Common myeloid progenitor, CD34-positive (primary cell): ENCODE measurements around the gene ARHGAP4.

Source experiments
- CTCF ChIA-PET: fragments of 350-600 bp; sonication (Branson Sonifier 250); formaldehyde crosslinking; loops from one replicate; lab custom pipeline; 2021; ENCODE audit warnings: antibody characterized with exemption; lab: Charles Lee
- POLR2A ChIA-PET: fragments of 350-600 bp; sonication (Branson Sonifier 250); formaldehyde crosslinking; loops from one replicate; lab custom pipeline; 2021; ENCODE audit warnings: antibody characterized with exemption; lab: Charles Lee
- DNase-seq, 3 donors: peaks; one replicate each; pipeline versions ENCODE4 v3.0.0 to v3.0.0-alpha.2; 2013
- H3K27ac ChIP-seq, 2 experiments: 1 replicate in 1 of 2; 2 replicates in 1 of 2; pipeline ENCODE4 v1.7.0; 2013; ENCODE audit warnings: inconsistent platforms in 2 of 2, low read length in 2 of 2, mild to moderate bottlenecking in 2 of 2, low read depth in 1 of 2, moderate library complexity in 1 of 2; ENCODE audit not compliant: severe bottlenecking in 2 of 2, insufficient read depth in 1 of 2, poor library complexity in 1 of 2
- H3K27me3 ChIP-seq, 5 experiments: replicated peaks in 2 of 5; 1 replicate in 3 of 5; 2 replicates in 2 of 5; pipeline versions ENCODE4 v1.6.1 to v1.7.0; 2013; ENCODE audit warnings: low read length in 4 of 5, mild to moderate bottlenecking in 2 of 5, moderate library complexity in 2 of 5, inconsistent platforms in 1 of 5; ENCODE audit not compliant: insufficient read depth in 5 of 5, control insufficient read depth in 4 of 5
- H3K36me3 ChIP-seq, 4 experiments: 1 replicate in 2 of 4; 2 replicates in 2 of 4; pipeline versions ENCODE4 v1.6.1 to v1.7.0; 2013; ENCODE audit warnings: low read length in 3 of 4, control low read depth in 1 of 4, mild to moderate bottlenecking in 1 of 4; ENCODE audit not compliant: control insufficient read depth in 4 of 4, insufficient read depth in 4 of 4
- H3K4me1 ChIP-seq, 4 experiments: 1 replicate in 3 of 4; 2 replicates in 1 of 4; pipeline versions ENCODE4 v1.6.1 to v1.7.1; 2013; ENCODE audit warnings: low read length in 3 of 4, mild to moderate bottlenecking in 3 of 4, control low read depth in 1 of 4, inconsistent platforms in 1 of 4, moderate library complexity in 1 of 4; ENCODE audit not compliant: control insufficient read depth in 4 of 4, insufficient read depth in 4 of 4; ENCODE audit errors: control extremely low read depth in 1 of 4
- H3K4me3 ChIP-seq, 7 experiments: 1 replicate in 4 of 7; 2 replicates in 3 of 7; pipeline versions ENCODE4 v1.5.1 to v1.7.0; 2013; ENCODE audit warnings: mild to moderate bottlenecking in 7 of 7, low read length in 6 of 7, moderate library complexity in 6 of 7, inconsistent platforms in 2 of 7, low read depth in 2 of 7, control low read depth in 1 of 7; ENCODE audit not compliant: insufficient read depth in 4 of 7, control insufficient read depth in 1 of 7; ENCODE audit errors: extremely low read depth in 1 of 7
- H3K9me3 ChIP-seq, 5 experiments: 1 replicate in 4 of 5; 2 replicates in 1 of 5; pipeline versions ENCODE4 v1.6.1 to v1.7.1; 2013; ENCODE audit warnings: low read length in 4 of 5, mild to moderate bottlenecking in 2 of 5, inconsistent platforms in 1 of 5, low read depth in 1 of 5, moderate library complexity in 1 of 5; ENCODE audit not compliant: control insufficient read depth in 4 of 5, insufficient read depth in 2 of 5; ENCODE audit errors: control extremely low read depth in 1 of 5
- WGBS: methylation state at CpG from one replicate; pipeline ENCODE4 v1.1.5; 2013; ENCODE audit not compliant: insufficient coverage; 5-methylcytosine and 5-hydroxymethylcytosine counted together

Gene ARHGAP4

GRCh38 chrX:153933748-153934147, 7.7 kb upstream of the ARHGAP4 start:
- peak overlapping the region in 1 of 2 experiments; percentile 43 for H3K27ac ChIP-seq

GRCh38 chrX:153932220-153932915, 6.3 kb upstream of the ARHGAP4 start:
- H3K4me1 ChIP-seq: peaks cover 0 to 37% (median 18%) of the 10 kb centered on the region in 4 experiments
- ChIA-PET CTCF (interaction anchor here (2.2 to 19.1 kb wide), 2 partner anchors 8 to 12 kb away, joined by 14 to 482 read pairs; partner anchors contain the start of gene RENBP), POLR2A (no interaction called here)
- H3K27me3 ChIP-seq: peaks cover 0 to 25% (median 0%) of the 10 kb centered on the region in 5 experiments
- no peaks in the 10 kb centered on the region for H3K9me3 ChIP-seq
- H3K4me3 ChIP-seq: no peak overlapping the region
- peaks cover 0 to 33% (median 17%) of the 10 kb centered on the region in 4 experiments for H3K36me3 ChIP-seq
- H3K27ac ChIP-seq: no peak overlapping the region
- no peak for DNase-seq
- 100% methylated on average over 5 of the region's 13 CpGs for WGBS

More at GRCh38 chrX:153933748-153934147, 7.7 kb upstream of the ARHGAP4 start:
- CTCF ChIA-PET: interaction anchor here (2.2 to 19.1 kb wide), 2 partner anchors 10 to 11 kb away, joined by 14 to 482 read pairs; partner anchors contain the start of gene RENBP
- H3K36me3 ChIP-seq: peaks cover 0 to 33% (median 17%) of the 10 kb centered on the region in 4 experiments
- peaks cover 0 to 29% (median 0%) of the 10 kb centered on the region in 5 experiments for H3K27me3 ChIP-seq
- 79% methylated on average over 6 of the region's 7 CpGs for WGBS
- peaks cover 0 to 27% (median 12%) of the 10 kb centered on the region in 4 experiments for H3K4me1 ChIP-seq
- POLR2A ChIA-PET: no interaction called here
- peak overlapping the region in 6 of 7 experiments; percentile 54 to 78 (median 66) for H3K4me3 ChIP-seq
- H3K9me3 ChIP-seq: no peaks in the 10 kb centered on the region
- no peak for DNase-seq

- no peak for DNase-seq
- POLR2A ChIA-PET: no interaction called here
- no peak overlapping the region for H3K4me3 ChIP-seq
- CTCF ChIA-PET: interaction anchor here (19.1 kb wide), 1 partner anchor 13 kb away, joined by 482 read pairs; the partner anchor contains the start of gene RENBP
- no peak overlapping the region for H3K27ac ChIP-seq
- peaks cover 0 to 25% (median 0%) of the 10 kb centered on the region in 5 experiments for H3K27me3 ChIP-seq
- H3K9me3 ChIP-seq: no peaks in the 10 kb centered on the region
- WGBS: 90% methylated on average over 13 of the region's 13 CpGs
- H3K36me3 ChIP-seq: peaks cover 0 to 33% (median 17%) of the 10 kb centered on the region in 4 experiments
- peaks cover 0 to 43% (median 23%) of the 10 kb centered on the region in 4 experiments for H3K4me1 ChIP-seq
Observed at GRCh38 chrX:153931748-153932147, 5.7 kb upstream of the ARHGAP4 start.

- H3K4me1 ChIP-seq: peaks cover 0 to 47% (median 28%) of the 10 kb centered on the region in 4 experiments
- 88% methylated on average over 5 of the region's 8 CpGs for WGBS
- ChIA-PET CTCF (interaction anchor here (19.1 kb wide), 1 partner anchor 14 kb away, joined by 482 read pairs; the partner anchor contains the start of gene RENBP), POLR2A (no interaction called here)
- no peaks in the 10 kb centered on the region for H3K9me3 ChIP-seq
- no peak for DNase-seq
- peaks cover 0 to 33% (median 17%) of the 10 kb centered on the region in 4 experiments for H3K36me3 ChIP-seq
- peaks cover 0 to 25% (median 0%) of the 10 kb centered on the region in 5 experiments for H3K27me3 ChIP-seq
- no peak overlapping the region for H3K4me3 ChIP-seq
- no peak overlapping the region for H3K27ac ChIP-seq
Observed at GRCh38 chrX:153931151-153931550, 5.1 kb upstream of the ARHGAP4 start.

- Histone ChIP-seq H3K27me3 (peaks cover 0 to 22% (median 0%) of the 10 kb centered on the region in 5 experiments), H3K9me3 (no peaks in the 10 kb centered on the region), H3K4me3 (no peak overlapping the region), H3K36me3 (peaks cover 0 to 33% (median 17%) of the 10 kb centered on the region in 4 experiments), H3K27ac (peak overlapping the region in 1 of 2 experiments; percentile 50), H3K4me1 (peaks cover 1 to 55% (median 34%) of the 10 kb centered on the region in 4 experiments)
- 96% methylated on average over 29 of the region's 31 CpGs for WGBS
- POLR2A ChIA-PET: no interaction called here
- CTCF ChIA-PET: interaction anchor here (19.1 kb wide), 1 partner anchor 15 kb away, joined by 482 read pairs; the partner anchor contains the start of gene RENBP
- DNase-seq: no peak
Observed at GRCh38 chrX:153930011-153930910, 4.2 kb upstream of the ARHGAP4 start.

GRCh38 chrX:153929576-153929975, 3.5 kb upstream of the ARHGAP4 start:
- H3K27me3 ChIP-seq: peaks cover 0 to 20% (median 0%) of the 10 kb centered on the region in 5 experiments
- 89% methylated on average over 10 of the region's 10 CpGs for WGBS
- ChIA-PET CTCF (interaction anchor here (19.1 kb wide), 1 partner anchor 15 kb away, joined by 482 read pairs; the partner anchor contains the start of gene RENBP), POLR2A (no interaction called here)
- H3K4me3 ChIP-seq: peak overlapping the region in 1 of 7 experiments; percentile 32
- peak overlapping the region in 1 of 2 experiments; percentile 50 for H3K27ac ChIP-seq
- peaks cover 5 to 62% (median 41%) of the 10 kb centered on the region in 4 experiments for H3K4me1 ChIP-seq
- H3K9me3 ChIP-seq: no peaks in the 10 kb centered on the region
- no peak for DNase-seq
- H3K36me3 ChIP-seq: peaks cover 0 to 33% (median 17%) of the 10 kb centered on the region in 4 experiments
